Suppressor macrophage treated with lipopolysaccharide for 4 hours (primary cell): ENCODE measurements around the gene GBGT1.

Experiments used
- DNase-seq: peaks from one replicate; pipeline ENCODE4 v3.0.0-alpha.2; 2020

The GBGT1 gene

DNA sequence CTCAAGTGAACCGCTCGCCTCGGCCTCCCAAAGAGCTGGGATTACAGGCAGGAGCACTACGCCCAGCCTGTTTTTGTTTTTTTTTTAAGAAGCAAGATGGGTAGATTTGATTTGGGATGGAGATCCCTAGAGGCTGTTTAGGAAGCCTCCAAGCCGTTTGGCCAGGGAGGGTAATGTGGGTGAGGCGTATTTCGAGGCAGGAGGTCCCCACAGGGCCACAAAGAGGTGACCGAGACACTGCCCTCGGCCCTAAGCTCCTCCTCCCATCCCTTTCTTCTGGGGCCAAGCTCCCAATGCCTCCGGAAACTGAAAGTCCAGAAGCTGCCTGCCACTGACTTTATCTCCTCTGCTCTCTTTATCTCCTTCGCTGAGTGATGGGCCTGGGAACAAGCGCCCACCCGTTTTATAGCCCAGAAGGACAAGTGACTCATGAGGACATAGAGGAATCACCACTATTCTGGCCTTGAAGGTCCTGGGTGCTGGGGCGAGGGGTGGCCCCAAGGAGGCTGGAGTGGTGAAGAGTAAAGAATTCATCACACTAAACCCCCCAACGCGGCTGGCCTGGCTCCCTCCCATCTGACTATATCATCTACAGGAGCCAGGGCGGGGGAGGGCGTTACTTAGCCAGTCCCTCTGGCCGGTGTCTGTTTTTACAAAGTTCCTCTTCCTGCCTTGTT, 40.6 kb downstream of the GBGT1 start:
- DNase-seq = no peak

DNA sequence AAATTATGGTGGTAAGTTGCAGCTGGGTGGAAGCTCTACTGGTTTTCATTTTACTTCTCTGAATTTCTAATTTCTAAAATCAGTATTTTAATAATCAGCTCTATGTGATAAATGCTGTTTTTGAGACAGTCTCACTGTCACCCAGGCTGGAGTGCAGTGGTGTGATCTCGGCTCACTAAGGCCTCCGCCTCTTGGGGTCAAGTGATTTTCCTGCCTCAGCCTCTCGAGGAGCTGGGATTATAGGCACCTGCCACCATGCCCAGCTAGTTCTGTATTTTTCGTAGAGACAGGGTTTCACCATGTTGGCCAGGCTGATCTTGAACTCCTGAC, 41.1 kb downstream of the GBGT1 start:
- DNase-seq = no peak

DNA sequence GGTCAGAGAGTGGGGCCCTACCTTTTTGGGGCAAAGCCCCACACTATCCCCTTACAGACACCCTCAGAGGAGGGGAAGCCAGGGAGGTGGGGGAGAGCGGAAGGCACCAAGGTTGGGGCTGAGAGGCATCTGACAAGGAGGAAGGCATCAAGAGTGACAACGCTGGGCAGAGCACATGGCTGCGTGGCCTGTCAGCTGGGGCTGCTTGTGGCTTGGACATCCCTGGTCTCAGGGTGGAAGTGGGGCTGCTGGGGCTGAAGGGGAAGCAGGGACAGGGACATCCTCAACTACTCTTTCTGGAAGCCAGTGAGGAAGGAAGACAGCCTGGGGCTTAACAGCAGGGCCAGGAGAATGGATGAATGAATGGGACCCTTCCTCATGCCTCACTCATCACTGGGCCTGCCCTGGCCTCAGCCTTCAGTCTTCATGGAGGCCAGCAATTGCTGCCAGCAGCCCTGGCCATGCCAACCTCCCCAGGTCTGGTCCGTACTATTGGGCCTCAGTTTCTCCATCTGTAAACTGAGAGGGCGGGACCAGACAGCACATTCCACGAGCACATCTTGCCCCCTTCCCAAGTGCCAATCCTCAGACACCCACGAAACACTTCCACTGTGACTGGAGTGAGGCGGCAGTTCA, 41.7 kb downstream of the GBGT1 start:
- peak; percentile 65 for DNase-seq

DNA sequence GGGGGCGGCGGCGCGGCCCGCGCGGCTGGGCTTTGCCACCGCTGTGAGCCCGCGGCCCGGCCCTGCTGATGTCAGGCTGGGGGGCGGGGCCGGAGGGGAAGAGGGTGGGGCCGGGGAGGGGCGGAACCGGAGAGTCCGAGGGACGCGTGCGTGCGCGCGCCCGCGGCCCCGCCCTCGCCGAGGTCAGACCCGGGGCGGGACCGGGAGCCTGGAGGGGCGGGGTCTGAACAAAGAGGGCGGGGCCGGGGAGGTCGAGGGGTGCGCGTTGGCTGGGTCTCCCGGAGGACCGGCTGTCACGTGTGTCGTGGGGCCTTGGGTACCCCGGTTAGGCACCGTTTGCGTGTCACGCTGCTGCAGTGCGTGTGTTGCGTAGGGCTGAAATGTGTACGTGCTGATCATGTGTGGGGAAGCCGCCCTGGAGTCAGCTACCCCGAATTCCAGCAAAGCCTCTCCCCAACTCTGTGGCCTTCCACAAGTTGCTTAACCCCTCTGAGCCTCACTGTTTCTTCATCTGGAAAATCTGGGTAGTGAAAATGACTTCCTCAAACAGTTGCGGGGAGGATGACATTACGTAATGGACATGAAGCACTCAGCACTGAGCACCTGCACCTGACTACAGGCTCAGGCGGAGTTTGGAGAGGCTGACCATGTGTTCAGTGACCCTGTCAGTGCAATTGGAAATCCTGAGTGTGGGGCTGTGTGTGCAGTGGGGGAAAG, 42.4 kb downstream of the GBGT1 start, which contains the start of gene RALGDS:
Gene RALGDS, minus strand, starts transcription at position 43 of the 717 bp plus-strand sequence. CDS start 86 bp downstream, outside the sequence.
- DNase-seq = peak; percentile 96

DNA sequence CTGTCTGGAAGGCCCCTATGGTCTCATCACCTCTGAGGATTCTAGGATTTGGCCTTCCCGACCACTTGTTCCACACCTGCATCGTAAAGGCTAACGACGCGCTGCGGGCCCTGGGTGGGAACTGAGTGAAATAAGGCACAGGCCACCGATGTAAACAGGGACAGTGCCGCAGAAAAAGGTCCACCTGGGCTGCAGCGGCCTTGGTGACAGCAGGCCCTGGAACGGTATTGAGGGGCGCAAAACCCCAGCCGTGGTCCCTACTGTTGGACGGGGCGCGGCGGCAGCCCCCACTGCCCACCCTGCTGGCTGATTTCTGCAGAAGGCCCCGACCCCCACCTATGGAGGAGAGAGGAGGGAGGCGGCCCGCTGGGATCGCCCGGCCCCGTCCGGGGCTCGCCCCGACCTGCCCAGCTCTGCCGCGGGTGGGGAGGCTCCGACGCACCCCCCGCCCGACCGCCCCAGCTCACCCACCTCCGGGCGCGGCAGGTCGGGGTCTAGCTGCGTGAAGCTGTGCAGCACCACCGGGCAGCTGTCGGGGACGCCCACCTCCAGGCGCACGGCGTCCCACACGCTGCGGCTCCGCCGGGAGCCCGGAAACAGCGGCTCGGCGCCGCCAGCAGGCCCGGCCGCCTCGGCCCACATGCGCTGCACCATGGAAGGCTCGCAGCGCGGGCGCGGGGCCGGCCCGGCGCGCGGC, 43.1 kb downstream of the GBGT1 start:
- DNase-seq = no peak

DNA sequence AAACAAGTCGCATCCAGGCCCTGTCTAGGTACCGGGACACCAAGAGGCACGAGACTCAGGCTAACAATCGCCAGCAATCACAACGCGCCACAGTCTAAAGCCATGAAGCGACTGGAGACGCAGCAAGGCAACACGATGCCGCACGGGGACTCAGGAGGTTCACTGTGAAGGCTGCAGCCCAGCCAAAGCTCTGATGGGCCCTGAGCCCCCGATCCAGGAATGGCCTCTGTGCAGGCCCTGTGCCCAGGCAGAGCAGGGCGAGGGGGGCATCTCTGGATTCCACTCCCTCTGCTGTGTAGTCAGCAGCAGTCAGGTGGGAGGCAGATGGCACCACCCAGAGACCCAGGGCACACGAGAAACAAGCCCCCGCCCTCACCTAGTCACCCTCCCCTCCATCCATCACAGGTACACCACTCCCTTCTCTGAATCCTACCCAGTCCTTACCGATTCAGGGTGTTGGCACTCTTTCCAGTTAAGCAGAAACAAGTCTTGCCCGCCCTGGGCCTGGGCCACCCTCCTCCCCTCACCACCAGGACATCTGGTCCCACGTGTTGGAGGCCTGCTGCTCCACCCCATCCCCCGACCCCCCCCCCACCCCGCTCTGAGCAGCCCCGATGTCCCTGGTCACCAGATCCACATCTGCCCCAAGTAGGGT, 43.7 kb downstream of the GBGT1 start:
- DNase-seq = no peak

DNA sequence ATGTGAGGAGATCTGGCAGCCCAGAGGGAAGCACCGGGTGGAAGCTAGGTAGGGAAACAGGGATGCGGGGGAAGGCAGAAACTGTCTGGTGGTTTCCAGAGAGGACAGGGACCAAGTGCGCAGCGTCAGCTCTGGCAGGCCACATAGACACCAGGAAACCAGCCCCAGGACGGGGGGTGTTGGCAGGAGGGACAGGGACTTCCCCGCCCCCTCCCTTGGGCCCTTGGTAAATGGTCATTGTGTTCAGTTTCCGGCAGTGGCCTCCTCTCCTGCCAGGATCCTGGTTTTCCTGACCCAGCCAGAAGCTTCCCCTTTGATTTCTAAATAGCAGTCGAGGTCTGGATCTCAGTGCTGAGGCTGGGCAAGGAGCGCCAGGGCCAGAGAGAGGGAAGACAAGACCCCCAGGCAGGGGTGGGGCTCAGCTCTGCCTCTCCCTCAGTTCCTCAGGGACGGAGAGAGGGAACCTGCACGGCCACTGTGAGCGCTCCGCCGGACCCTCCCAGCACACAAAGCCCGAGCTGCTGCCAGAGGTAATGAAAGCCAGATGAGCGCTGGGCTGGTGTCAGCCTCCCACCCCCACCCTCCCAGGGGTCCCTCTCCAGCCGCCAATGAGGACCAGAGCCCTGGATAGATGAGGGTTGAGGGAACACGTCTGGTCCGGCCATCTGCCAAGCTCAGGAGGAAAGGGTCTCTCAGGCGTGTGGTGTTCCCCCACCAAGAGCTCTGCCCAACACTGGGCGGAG, 44.4 kb downstream of the GBGT1 start:
- DNase-seq = no peak

DNA sequence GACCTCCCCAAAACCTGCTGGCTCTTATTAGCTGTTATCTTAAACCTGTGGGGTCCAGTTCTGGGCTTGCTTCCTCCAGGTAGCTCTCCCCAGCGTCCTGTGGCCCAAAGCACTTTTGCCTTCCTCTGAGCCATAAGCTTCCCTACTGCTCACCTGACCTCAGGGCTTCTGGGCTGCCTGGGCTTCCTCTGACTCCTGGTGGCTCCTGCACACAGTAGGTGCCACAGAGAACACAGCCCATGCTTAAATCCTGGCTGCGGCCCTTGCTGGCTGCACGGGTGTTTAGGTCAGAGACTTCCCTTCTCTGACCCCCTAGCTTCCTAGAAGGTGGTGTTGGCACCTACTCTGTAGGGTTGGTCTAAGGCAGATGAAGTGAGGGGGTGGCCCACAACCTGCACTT, 45.1 kb downstream of the GBGT1 start:
- DNase-seq = no peak

DNA sequence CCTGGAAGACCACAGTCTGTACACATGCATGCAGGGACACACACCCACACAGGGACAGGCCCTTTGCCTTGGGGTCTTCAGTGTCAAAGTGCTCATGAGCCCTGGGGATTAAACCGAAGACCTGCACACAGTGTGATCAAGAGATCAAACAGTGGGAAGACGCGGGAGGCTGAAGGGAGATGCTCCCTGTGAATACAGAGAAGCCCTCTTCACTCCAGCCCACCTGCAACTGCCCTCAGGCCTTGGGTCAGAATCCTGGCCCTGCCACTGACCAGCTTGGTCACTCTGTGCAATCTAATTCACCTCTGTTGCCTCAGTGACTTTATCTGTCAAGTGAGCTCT, 45.6 kb downstream of the GBGT1 start:
- DNase-seq = no peak

DNA sequence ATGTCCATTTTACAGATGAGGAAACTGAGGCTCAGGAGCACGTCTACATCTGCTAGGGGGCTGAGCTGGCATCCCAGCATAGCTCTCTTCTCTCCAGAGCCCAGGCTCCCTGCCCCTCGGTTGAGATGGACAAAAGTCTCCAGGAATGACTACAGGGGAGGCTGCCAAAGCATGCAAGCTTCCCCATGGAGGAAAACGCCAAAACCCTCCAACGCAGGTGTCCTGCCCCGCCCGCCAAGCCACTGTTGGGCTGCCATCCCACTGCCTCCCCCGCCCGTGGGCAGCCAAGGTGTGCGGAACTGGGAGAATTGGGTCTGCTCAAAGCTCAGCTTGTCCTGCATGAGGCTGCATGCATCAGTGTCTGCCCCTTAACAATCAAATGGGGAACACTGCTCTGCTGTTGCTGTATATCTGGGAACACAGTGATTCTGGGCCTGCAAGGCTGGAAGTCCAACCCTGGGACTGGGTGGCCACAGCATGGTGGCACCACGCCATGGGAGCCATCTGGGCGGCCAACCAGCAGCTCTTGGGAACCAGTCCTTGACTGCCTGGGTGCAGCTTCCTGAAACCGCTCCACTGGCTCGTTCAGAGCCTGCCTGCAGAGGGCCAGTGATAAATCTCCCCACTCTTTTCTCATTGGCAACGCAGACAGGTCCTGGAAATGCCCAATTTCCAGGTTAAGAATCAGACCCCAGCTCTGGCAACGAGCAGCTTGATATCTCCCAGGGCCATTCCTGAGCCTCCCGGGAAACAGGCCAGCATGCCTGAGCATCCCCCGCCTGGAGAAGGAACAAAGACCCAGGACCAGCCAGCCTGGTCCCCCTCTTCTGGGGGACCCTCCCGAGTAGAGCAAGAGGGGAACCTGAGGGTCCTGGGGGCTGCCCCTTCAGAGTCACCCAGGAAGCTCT, 46.2 kb downstream of the GBGT1 start:
- no peak for DNase-seq

DNA sequence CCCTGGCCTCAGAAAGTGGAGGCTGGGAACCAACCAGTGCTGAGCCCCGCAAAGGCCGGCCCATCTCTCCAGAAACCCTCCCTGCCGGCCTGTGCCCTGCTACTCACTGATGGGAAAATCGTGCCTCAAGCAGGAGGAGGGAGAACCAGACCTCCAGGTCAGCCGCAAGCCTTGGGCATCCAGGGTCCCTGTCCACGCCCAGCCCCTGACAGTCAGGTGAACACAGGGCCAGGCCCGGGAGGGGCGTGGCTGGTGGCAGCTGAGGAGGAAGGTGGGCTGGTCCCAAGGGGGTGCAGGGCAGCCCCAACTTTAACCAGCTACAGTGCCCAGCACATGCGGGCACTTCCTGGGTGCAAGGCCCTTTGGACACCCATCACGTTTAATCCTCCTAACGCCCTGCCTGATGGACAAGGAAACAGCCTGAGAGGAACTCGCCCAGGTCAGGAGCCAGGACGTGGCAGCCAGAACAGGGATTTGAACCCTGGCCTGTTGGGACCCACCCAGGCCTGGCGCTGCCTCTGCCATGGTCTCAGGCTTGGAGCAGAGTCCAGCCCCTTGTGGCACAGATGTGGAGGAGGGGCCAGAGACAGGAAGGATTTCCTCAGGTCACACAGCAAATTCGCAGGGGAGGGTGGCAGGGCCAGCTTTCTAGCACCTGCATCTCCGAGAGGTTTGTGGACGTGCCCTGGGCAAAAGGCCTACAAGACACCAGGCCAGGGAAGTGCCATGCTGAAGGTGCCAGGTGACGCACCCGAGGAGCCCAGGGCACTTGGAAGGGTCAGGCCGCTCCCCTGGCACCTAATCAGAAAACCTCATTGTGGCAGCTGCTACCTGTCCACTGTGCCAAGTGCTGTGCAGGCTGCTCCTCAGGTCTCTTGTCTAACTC, 47.1 kb downstream of the GBGT1 start:
- no peak for DNase-seq

DNA sequence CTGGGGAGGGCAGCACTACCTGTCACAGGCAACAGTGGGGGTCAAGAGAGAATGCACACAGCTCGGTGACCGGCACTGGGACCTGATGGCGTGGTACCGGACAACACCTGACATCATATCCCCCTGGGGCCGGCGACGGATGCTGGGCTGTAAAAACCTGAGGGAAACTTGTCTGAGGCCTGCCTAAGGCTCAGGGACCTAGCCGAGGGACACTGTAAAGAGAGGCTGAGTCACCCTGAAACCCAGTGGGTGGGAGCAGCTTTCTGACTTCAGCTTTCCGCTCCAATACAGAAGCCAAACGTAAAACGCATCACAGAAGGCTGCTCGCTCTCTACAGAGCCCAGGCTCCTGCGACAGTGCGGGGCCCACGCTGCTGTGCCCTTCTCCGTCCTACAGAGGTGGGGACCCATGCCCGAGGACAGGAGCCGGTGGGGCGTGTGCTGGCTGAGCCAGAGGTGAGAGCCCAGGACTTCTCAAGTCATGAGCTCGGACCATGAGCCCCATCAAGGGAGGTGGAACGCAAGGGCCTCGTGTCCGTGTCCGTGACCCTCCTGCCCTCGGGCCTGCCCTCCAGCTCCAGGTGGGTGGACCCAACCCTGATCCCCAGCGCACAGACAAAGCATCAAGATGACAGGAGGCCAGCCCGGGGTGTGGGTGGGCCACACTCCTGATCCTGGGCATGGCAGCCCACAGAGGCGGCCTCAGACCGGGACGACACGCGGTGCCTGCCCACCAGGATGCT, 47.9 kb downstream of the GBGT1 start:
- DNase-seq = peak; percentile 84

DNA sequence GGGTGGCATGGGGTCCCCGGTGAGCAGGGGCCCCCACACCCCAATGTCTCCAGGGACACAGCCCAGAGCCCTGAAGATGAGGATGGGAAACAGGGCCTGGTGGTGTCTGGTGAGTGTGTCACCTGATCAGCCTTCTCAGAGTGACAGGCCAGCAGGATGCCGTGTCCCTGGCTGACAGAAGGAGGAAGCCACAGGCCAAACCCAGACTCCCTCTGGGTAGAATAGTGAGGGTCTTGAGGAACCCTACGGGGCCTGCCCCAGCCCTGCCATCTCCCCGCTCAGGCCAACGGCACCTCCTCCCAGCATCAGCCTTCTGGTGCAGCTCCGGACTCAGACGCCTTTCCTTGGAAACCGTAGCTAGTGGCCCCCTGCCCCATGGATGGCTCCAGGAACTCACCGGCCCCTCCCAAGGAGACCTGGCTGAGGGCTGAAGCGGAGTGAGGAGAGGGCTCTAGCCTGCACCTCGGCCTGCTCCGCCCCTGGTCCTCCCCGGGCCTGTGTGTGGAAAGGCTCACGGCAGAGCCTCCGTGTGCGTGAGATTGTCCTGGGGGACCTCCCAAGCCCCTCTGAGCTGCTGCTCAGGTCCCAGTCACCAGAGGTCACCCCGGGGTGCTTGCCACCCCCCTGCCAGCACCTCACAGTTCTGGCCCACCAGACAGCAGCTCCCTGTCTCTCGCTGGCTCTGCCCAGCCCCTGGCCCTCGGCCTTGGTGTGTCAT, 48.7 kb downstream of the GBGT1 start:
- DNase-seq = no peak

DNA sequence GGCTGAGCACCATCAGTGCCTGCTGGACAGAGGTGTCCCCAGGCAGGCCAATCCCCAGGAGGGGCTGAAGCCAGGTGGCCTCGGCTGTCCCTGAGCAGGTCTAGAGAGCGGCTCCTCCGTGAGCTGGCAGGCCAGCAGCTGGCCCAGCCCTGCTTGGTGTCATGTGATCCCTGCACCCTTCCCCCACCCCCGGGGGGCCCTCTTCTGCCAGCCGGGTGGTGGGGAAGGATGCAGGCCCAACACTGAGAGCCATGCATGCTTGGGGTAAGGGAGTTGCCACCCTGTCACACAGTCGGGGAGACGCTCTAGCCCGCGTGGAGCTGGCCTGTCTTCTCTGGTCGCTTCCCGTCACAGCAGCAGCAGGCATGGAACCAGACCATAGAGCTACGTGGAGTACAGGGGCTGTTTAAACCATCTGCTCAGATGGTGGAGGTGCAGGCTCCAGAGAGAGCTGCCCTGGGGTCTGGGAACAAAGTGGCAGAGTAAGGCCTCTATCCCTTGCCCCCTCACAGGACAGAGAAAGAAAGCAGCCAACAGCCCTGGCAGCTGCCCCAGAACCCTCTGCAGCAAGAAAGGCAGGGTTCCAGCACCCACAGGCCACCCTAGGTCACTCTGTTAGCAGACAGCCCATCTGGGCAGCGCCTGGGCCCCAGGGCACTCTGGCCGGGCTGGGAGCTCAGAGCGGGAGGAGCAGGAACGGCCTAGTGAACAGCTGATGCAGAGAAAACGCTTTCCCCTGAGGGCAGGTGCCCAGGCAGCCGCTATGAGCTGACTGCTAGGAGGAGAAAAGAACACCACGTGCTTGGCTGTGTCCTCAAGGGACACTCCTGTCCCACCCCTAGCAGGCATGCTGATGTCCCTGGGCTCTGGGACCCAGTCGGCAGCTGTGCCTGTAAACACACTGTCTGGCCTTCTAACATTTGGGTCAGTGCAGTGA, 49.5 kb downstream of the GBGT1 start:
- no peak for DNase-seq

DNA sequence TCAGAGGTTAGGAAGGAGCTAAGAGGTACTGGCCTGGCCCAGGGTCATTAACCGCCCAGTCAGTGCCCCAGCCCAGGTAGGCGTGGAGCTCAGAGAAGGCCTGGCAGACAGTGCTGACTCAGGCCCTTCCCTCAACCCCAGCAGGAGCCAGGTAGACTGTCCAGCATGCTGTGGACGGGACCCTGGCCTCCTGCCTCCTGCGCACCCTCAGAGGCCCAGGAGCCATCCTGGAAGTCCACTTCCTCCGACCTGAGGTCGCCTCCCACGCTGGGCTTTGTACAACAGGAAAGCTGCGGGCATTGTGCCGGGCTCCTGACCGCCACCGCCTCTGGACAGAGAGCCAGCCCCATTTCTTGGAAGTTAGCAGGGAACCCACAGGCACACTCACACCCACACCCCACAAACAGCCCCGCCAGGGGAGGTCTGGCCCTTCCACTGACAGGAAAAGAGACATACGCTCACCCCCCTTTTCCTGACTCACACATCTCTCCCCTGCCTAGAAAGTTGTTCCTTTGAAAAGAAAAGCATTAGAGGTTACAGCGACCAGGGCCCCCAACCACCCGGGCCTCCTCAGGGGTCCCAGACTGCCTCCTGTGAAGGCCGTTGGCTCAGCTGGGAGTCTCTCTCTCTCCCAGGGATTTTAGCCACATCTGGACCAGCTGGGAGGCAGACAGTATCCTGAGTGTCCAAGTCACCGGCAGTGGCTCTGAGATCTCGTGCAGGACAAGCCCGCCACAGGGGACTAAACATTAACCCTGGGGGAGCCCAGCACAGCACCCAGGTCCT, 50.4 kb downstream of the GBGT1 start:
- peak; percentile 75 for DNase-seq

DNA sequence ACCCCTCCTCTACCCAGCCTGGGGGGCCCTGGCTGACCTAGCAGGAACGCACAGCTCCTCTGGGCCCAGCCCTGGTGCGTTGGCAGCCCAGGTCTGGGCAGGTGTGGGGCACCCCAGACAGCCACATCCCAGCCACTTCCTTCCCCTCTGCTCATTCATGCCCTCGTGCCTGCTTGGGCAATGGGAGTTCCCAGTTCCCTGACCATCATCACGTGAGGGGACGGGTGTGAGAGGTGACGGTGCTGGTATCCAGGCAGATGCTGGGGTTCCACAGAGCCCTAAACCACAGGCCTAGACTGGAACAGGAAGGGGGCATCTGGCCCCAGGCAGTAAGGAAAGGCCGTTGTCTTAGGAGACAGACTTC, 51.1 kb downstream of the GBGT1 start:
- DNase-seq = peak; percentile 95
